ENCODE data around the gene CCDC97. TPM values are rescaled to one million over a fixed set of nuclear protein-coding genes. Genes with fewer than 3 reads are reported as not detected.

The CCDC97 gene
- total RNA-seq, 1 donor from 2014 or later: 31.9 TPM

DNA sequence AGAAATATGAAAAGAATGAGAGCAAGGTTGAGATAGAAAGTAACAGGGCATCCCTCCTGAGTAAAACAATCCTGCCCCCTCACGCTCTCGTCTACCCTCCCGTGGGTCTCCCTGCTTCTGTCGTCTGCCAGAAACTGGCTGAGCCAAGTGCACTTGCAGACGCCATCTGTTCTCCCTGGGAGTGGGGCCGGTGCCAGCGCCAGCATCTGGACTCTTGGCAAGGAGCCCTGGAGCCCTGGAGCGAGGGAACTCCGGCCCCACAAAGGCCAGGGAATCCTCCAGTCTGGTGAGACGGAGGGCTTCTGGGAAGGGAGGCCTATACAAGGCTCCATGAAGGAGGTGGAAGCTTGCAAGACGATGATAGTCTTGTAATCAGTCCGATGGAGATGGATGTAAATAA lies 64.0 kb downstream of the CCDC97 start:
- no peak overlapping the region for H3K4me3 ChIP-seq
- H3K9me3 ChIP-seq: no peaks in the 10 kb centered on the region
- no peaks in the 10 kb centered on the region for H3K27me3 ChIP-seq
- H3K36me3 ChIP-seq: no peaks in the 10 kb centered on the region
- peaks cover 18% of the 10 kb centered on the region for H3K4me1 ChIP-seq
- no peak overlapping the region for H3K27ac ChIP-seq
- intact Hi-C loops (cut with DNase I): no loop called here
- TF ChIP-seq, protein P1, sequence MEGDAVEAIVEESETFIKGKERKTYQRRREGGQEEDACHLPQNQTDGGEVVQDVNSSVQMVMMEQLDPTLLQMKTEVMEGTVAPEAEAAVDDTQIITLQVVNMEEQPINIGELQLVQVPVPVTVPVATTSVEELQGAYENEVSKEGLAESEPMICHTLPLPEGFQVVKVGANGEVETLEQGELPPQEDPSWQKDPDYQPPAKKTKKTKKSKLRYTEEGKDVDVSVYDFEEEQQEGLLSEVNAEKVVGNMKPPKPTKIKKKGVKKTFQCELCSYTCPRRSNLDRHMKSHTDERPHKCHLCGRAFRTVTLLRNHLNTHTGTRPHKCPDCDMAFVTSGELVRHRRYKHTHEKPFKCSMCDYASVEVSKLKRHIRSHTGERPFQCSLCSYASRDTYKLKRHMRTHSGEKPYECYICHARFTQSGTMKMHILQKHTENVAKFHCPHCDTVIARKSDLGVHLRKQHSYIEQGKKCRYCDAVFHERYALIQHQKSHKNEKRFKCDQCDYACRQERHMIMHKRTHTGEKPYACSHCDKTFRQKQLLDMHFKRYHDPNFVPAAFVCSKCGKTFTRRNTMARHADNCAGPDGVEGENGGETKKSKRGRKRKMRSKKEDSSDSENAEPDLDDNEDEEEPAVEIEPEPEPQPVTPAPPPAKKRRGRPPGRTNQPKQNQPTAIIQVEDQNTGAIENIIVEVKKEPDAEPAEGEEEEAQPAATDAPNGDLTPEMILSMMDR (IDR thresholded peaks at IDR 0.05): no peak
- peak; percentile 38 for ATAC-seq
- DNase-seq: peak; percentile 85

Other genes starting within 250 kb of the CCDC97 start
- gene CYP2A13, start 221.7 kb upstream of the CCDC97 start, total RNA-seq: not detected
- gene CYP2F1, start 195.7 kb upstream of the CCDC97 start, total RNA-seq: not detected
- gene CYP2S1, start 117.0 kb upstream of the CCDC97 start, total RNA-seq: 11.1 TPM
- gene AXL, start 90.9 kb upstream of the CCDC97 start, total RNA-seq: 59.1 TPM
- 171 TPM for gene HNRNPUL1, start 45.8 kb upstream of the CCDC97 start, total RNA-seq
- gene TGFB1, start 43.8 kb downstream of the CCDC97 start, total RNA-seq: 99.0 TPM
- gene B9D2, start 54.0 kb downstream of the CCDC97 start, total RNA-seq: 5.5 TPM
- gene TMEM91, start 66.4 kb downstream of the CCDC97 start, total RNA-seq: 19.5 TPM
- gene EXOSC5, start 87.2 kb downstream of the CCDC97 start, total RNA-seq: 12.4 TPM
- gene BCKDHA, start 87.6 kb downstream of the CCDC97 start, total RNA-seq: 15.0 TPM
- gene B3GNT8, start 117.2 kb downstream of the CCDC97 start, total RNA-seq: 31.3 TPM
- gene DMAC2, start 129.7 kb downstream of the CCDC97 start, total RNA-seq: 54.9 TPM
- gene ERICH4, start 133.0 kb downstream of the CCDC97 start, total RNA-seq: not detected